ENCODE measurements around the gene SVIL. TPM values are rescaled to one million over a fixed set of nuclear protein-coding genes. Genes with fewer than 3 reads are reported as not detected.

Gene SVIL
- total and polyA plus RNA-seq, 2 of the 13 experiments (the other 11 are each of a cell fraction or from before 2014, with no cell fraction given) = 3.9 to 12.1 TPM

DNA sequence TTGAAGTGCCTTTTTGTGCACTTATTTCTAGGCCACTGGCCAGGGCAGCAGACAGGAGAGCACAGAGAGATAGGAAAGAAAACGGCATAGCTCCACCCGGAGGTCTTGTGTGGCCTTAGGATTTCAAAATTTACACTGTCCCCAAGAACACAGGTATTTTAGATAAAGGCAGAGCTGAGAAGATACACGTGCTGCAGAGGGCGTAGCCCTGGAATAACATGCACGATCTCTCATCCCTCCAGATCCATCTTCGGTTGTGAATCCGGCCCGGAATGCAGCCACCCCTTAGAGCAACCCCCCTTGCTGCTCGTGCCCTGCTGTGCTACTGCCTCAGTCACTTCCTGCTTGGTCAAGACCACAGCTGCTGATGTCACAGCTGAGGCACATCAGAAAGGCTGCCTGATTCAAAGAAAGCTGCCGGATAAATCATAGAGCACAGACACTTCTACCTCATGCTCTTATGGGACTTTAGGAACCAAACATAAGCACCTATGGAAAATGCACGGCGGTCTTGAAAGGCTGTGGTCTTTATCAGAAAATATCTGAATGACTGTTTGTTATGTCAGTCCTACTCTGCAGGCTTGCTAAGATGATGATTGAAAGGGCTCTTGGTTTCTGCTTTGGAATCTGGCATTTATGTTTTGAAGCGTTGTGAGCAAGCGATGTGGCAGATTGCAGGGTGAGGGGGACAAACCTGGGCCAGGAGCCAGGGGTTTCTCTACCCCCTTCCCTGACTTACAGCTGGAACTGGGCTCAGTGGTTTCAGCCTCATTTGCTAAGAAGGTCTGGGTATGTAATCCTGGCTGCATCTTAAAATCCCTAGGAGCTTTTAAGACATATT, 152.0 kb downstream of the SVIL start (continued):
- no peak for TF ChIP-seq USF2 (IDR thresholded peaks at IDR 0.05; ENCODE audit: low read depth, low read length)
- TF ChIP-seq USF2 (CRISPR knock-in tag; IDR thresholded peaks at IDR 0.05; ENCODE audit: borderline replicate concordance) = no peak
- TF ChIP-seq, protein P1, sequence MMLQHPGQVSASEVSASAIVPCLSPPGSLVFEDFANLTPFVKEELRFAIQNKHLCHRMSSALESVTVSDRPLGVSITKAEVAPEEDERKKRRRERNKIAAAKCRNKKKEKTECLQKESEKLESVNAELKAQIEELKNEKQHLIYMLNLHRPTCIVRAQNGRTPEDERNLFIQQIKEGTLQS (CRISPR knock-in tag; IDR thresholded peaks at IDR 0.05) = no peak
- TF ChIP-seq IKZF1 (IDR thresholded peaks at IDR 0.05) = no peak
- TF ChIP-seq ZNF335 (CRISPR knock-in tag; IDR thresholded peaks at IDR 0.05) = no peak

DNA sequence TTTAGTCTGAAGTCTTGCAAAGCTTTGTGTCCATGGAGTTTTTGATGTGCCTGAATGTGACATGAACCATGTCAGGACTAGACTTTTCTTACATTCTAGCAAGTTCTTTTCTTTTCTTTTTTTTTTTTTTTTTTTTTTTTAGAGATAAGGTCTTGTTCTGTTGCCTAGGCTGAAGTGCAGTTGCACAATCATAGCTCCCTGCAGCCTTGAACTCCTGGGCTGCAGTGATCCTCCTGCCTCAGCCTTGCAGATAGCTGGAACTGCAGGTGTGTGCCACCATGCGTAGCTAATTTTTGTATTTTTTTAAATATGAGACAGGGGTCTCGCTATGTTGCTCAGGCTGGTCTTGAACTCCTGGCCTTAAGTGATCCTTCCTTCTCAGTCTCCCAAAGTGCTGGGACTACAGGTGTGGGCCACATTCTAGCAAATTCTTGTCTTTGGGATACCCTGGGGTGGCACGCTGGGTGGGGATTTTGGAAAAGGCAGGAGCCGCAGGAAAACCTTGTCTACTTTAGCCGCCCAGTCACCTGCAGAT, 152.8 kb downstream of the SVIL start:
- FAIRE-seq (peak; percentile 15), DNase-seq (ENCODE audit: low spot score) (peak; percentile 62), ATAC-seq (peak; percentile 56)
- Histone ChIP-seq H3K4me1 (ENCODE audit: insufficient read depth, low read length) (peaks cover 28% of the 10 kb centered on the region), H3K9me3 (ENCODE audit: low read length) (no peaks in the 10 kb centered on the region), H3K27ac (ENCODE audit: extremely low read length, insufficient read depth, low read length) (no peak overlapping the region), H3K4me2 (ENCODE audit: low read depth, low read length) (no peak overlapping the region), H3K27me3 (ENCODE audit: control insufficient read depth in 1 of 2, insufficient read depth in 2 of 2, low read length in 2 of 2) (no peaks in the 10 kb centered on the region), H3K36me3 (replicated peaks in 1 of 2; ENCODE audit: control insufficient read depth in 1 of 2, insufficient read depth in 2 of 2, low read length in 2 of 2) (peaks cover 0 to 6% of the 10 kb centered on the region in 2 experiments; a peak in 1 of 5 replicates), H3K79me2 (ENCODE audit: insufficient read depth, low read length) (no peaks in the 10 kb centered on the region), H3K9ac (ENCODE audit: insufficient read depth, low read depth, low read length) (no peak overlapping the region), H3K4me3 (replicated peaks in 1 of 3; ENCODE audit: insufficient read depth in 1 of 3, low read depth in 2 of 3, low read length in 3 of 3) (no peak overlapping the region), H4K20me1 (ENCODE audit: insufficient read depth, low read length) (no peaks in the 10 kb centered on the region), H2AFZ (ENCODE audit: low read length) (no peak overlapping the region)
- intact Hi-C loops (cut with micrococcal nuclease; ENCODE audit: unreplicated experiment) (no loop called here), in situ Hi-C loops (cut with HindIII; ENCODE audit: extremely low pct_ligation_motif_present, low pct_unique_long_range_greater_than_20kb) (no loop called here)
- CTCF ChIA-PET (ENCODE audit: low intra/inter-chr PET ratio, low total read pairs) = no interaction called here
- WGBS (ENCODE audit: low lambda C conversion rate) = 86% methylated on average over 5 of the region's 5 CpGs
- no TSS peak for BruUV-seq (replicated peaks)
- POLR2A ChIA-PET = interaction anchor here (0.6 kb wide), 1 partner anchor 27 kb away, joined by 3 read pairs; no protein-coding TSS in a partner anchor
- TF ChIP-seq ZNF510 (CRISPR knock-in tag; IDR thresholded peaks at IDR 0.05; ENCODE audit: low read depth) (no peak), ZNF331 (CRISPR knock-in tag; IDR thresholded peaks at IDR 0.05) (peak; percentile 25; the same call in 1 of the 2 replicates), ZNF275 (CRISPR knock-in tag; IDR thresholded peaks at IDR 0.05; ENCODE audit: borderline replicate concordance) (no peak), ARID5B (CRISPR knock-in tag; IDR thresholded peaks at IDR 0.05) (0 out of 2 replicates have a peak, but pooled peaks have one; percentile 14), ZFAT (CRISPR knock-in tag; conservative IDR thresholded peaks at IDR 0.05) (no peak), ZNF772 (CRISPR knock-in tag; IDR thresholded peaks at IDR 0.05) (no peak), ZNF572 (CRISPR knock-in tag; IDR thresholded peaks at IDR 0.05) (no peak)
- TF ChIP-seq, protein P2, sequence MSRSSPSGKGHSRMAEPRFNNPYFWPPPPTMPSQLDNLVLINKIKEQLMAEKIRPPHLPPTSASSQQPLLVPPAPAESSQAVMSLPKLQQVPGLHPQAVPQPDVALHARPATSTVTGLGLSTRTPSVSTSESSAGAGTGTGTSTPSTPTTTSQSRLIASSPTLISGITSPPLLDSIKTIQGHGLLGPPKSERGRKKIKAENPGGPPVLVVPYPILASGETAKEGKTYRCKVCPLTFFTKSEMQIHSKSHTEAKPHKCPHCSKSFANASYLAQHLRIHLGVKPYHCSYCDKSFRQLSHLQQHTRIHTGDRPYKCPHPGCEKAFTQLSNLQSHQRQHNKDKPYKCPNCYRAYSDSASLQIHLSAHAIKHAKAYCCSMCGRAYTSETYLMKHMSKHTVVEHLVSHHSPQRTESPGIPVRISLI (CRISPR knock-in tag; IDR thresholded peaks at IDR 0.05; ENCODE audit: borderline replicate concordance) = peak; percentile 81; the same call in 1 of the 2 replicates
